ENCODE results near the gene MT1G.
A peak's percentile ranks its signal among the peaks of the same experiment; 100 is the strongest.
"Not testable (repeated sequence)": the region's sequence is repeated elsewhere in the genome, so short reads cannot be mapped to it uniquely, and the experiment has no call there.

Gene MT1G

GRCh38 chr16:56665286-56666261 is 2.3 kb downstream of the MT1G start:
- DNase-seq (ENCODE audit: low read depth in 2 of 2) = not testable (repeated sequence)

GRCh38 chr16:56664506-56664905 is 3.4 kb downstream of the MT1G start:
- DNase-seq (ENCODE audit: low read depth in 2 of 2) = no peak

DNA sequence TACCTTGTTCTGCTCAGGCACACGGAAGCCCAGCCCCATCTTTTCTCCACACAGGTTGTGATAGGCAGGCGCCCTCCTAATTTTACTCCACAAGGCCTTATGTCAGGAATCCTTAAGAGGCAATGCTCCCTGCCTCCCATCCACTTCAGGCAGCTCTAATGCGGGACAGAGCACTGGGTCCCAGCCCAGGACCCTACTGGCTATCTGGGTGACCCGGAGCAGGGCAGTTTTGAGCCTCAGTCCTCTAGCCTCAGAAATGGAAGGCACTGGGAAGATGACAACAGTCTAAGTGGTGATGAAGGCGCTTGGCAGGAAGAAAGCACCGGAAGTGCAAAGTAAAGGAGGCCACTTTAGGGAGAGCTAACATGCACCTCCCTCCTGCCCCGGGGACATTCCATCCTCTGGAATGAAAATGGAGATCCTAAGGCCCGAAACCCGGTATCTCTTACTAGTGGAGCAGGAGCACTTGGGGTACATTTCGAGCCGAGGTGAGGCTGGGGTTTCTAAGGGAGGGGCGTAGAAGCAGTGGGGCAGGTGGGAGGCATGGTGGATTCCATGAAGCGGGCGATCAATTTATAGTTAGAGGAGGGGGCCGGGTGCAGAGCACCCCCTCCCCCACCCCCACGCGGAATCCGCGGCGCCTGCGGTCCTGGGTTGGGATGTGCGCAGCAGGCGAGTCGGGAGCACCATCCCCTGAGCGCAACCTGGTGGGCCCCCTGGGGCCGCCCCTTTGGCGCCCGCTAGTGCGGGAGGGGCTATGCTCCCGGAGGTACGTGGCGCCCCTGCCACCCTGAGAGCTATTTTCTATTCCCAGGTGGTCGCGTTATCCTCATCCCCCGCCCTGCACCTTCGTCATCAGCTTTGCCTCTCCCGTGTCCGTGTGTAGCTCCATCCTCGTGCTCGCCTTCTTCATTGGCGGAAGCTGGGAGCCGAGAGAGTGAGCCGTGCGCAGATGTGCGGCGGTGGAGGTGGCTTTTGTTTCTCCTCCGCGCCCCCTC is 5.2 kb downstream of the MT1G start:
- DNase-seq (ENCODE audit: low read depth in 2 of 2) = no peak

- DNase-seq (ENCODE audit: low read depth in 2 of 2) = no peak
These were observed 9.5 kb downstream of the MT1G start for GRCh38 chr16:56658327-56658875.

- DNase-seq (ENCODE audit: low read depth in 2 of 2) = peak; percentile 37 to 62
These were observed 10.1 kb downstream of the MT1G start, which contains the start of gene MT1F for GRCh38 chr16:56657555-56658326. Gene MT1F, plus strand, starts transcription at chr16:56657959. Its CDS starts 100 bp downstream, at chr16:56658059.

DNA sequence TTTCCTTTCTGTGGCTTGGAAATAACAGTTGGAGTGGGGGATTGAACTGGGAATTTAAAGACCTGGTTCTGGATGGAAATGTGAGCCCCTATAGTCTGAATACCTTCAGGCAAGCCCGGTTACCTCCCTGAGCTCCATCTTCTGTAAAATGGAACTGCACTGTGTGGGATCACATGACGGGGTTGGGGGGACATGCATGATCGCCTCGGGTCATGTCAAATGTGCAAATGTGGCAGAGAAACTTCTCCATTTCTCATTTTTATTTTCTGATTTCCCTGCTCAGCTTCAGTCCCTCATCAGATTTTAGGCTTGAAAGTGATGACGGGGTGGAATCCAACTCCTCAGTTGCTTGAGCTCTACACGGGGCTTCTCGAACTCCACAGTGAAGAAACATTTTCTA is 14.6 kb downstream of the MT1G start:
- DNase-seq (ENCODE audit: low read depth in 2 of 2) = no peak

GRCh38 chr16:56652600-56652999 is 15.3 kb downstream of the MT1G start:
- DNase-seq (ENCODE audit: low read depth in 2 of 2) = no peak

- DNase-seq (ENCODE audit: low read depth in 2 of 2) = no peak
These were observed 16.3 kb downstream of the MT1G start, which contains the start of gene MT1B for GRCh38 chr16:56651586-56651985. Gene MT1B, plus strand, starts transcription at chr16:56651886. Its CDS starts 68 bp downstream, at chr16:56651954.

DNA sequence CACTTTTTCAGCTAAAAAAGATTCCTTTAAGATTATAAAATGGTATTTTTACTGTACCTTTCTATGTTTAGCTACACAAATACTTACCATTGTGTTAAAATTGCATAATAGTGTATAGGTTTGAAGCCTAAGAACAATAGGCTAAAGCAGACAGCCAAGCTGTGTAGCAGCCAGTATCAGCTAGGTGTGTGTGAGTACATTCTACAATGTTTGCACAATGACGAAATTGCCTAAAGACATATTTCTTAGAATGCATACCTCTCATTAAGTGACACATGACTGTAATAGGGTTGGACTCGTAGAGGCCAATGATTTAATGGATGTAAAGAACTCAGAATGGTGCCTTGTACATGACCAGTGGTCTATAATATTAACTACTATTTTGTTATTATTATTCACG is 18.0 kb downstream of the MT1G start:
- no peak for DNase-seq (ENCODE audit: low read depth in 2 of 2)

DNA sequence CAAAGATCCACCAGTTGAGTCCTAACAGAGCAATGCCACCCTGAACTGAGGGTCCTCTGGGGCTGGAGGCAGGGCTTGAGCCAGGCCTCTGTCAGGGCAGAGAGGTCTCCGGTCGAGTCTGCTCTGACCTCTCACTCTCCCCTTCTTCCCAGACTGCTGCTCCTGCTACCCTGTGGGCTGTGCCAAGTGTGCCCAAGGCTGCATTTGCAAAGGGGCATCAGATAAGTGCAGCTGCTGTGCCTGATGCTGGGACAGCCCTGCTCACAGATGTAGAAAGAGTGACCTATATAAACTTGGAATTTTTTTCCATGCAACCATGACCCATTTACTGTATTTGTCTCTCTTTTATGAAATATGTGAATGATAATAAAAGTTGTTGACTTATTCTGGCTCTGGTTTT is 18.6 kb downstream of the MT1G start:
- no peak for DNase-seq (ENCODE audit: low read depth in 2 of 2)

DNA sequence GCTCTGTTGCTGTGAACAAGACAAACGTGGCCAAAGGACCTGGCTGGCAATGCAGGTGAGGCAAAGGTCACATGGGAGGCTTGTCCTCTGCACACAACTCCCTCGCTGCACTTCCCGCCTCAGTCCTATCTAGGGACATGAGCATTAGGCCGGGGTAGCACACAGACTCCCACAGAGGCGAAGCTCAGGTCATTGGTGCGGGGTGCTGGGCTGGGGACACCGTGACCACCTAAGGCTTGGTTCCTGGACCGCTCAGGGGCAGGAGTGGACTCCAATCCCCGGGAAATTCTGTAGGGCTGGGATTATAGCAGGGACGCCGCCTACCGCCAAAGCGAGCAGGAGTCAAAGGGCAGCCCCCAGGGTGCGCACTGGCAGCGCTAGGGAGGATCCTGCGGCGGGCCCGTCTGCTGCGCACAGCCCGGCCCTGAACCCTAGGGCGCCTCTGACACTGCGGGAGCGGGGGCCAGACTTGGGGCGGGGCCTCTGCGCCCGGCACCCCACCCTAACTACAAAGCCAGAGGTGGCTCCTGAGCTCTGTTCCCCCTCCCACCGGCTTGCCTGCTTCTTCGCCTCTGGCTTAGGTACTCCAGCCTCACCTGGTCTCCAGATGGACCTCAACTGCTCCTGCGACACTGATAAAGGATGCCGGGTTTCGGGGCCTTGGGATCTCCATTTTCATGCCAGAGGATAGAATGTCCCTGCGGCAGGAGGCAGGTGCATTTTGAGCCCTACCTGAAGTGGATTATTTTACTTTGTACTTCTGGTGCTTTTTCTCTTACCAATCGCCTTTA is 20.0 kb downstream of the MT1G start:
- DNase-seq (ENCODE audit: low read depth in 2 of 2) = no peak

GRCh38 chr16:56645838-56646237 is 22.0 kb downstream of the MT1G start:
- DNase-seq (ENCODE audit: low read depth in 2 of 2) = no peak

DNA sequence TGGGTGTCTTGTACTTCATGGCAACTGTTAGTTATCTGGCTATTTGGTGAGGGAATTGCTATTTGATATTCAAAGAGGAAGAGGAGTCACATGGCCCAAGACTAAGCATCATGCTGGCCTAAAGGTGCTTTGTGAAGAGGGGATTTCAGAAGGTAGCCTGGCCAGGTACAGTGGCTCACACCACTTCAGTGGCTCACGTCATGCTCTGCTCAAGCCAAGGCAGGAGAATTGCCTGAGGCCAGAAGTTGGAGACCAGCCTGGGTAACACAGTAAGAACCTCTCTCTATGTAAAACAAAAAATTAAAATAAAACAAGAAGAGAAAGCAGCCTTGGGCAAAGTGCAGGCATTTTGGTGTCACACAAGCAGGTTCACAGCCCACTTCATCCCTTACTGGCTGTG is 22.6 kb downstream of the MT1G start:
- no peak for DNase-seq (ENCODE audit: low read depth in 2 of 2)

DNA sequence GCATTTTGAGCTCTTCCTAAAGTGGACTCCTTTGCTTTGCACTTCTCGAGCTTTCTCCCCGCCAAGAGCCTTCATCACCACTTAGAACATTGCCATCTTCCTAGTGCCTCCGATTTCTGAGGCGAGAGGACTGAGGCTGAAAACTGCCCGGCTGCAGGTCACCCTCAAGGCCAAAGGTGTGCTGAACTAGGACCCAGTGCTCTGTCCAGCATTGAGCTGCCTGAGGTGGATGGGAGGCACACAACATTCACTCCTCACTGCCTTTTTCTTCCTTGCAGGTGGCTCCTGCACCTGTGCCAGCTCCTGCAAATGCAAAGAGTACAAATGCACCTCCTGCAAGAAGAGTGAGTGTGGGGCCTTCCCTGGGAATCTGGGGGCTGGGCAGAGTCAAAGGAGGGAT is 24.0 kb downstream of the MT1G start:
- no peak for DNase-seq (ENCODE audit: low read depth in 2 of 2)

- peak; percentile 42 to 73 for DNase-seq (ENCODE audit: low read depth in 2 of 2)
These were observed 24.6 kb downstream of the MT1G start for GRCh38 chr16:56643080-56643778.

DNA sequence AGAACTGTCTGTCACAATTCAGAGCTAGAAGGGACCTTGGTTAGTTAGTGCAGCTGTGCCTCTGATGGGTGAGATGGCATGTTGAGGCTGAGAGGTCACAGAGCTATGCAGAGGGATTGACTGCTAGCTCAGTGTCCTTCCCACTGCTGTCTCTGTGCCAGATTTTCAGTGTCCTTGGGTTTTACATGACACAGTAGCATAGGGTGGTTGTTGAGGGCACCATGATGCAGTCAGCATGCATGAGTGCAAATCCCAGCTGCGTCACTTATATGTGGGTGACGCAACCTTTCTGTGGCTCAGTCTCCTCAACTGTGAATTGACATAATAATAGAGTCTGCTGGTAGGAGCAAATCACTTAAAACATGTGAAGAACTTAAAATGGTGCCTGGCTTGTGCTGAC is 26.7 kb downstream of the MT1G start:
- no peak for DNase-seq (ENCODE audit: low read depth in 2 of 2)

DNA sequence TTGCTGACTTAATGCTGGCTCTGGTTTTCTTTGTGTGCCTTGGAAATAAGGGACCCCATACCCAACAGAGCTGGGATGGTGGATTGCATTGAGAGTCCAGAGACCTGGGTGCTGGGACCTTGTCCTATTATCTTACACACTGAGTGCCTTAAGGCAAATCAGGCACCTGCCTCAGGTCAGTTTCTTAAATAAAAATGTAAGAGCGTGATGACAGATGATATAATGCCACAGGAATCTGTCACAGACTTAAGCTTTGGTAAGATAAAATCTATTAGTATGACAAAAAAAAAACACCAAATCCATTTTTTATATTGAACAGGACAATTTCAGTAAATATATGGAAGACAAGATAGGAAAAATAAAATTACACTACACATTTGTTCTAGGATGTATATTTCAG is 27.8 kb downstream of the MT1G start:
- no peak for DNase-seq (ENCODE audit: low read depth in 2 of 2)

DNA sequence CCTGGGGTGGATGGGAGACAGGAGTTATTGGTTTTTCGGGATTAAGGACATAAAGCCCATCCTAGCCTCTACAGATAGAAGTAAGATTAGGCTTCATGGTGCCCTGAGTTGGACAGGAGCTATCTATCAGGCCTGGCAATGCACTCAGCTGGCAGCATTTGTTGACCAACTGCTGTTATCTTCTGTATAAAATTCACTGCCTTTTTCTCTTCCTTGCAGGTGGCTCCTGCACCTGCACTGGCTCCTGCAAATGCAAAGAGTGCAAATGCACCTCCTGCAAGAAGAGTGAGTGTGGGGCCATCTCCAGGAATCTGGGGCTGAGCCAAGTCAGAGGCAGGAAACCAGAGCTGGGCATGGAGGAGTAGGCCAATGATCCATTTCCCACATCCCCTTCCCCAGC is 28.8 kb downstream of the MT1G start:
- DNase-seq (ENCODE audit: low read depth in 2 of 2) = no peak
